ENCODE measurements around the gene PRTFDC1. TPM values are rescaled to one million over a fixed set of nuclear protein-coding genes. Genes with fewer than 3 reads are reported as not detected.
"Not testable (repeated sequence)": the region's sequence is repeated elsewhere in the genome, so short reads cannot be mapped to it uniquely, and the experiment has no call there.

PRTFDC1 gene
- total RNA-seq, 1 donor from 2014 or later: 0.21 TPM

DNA sequence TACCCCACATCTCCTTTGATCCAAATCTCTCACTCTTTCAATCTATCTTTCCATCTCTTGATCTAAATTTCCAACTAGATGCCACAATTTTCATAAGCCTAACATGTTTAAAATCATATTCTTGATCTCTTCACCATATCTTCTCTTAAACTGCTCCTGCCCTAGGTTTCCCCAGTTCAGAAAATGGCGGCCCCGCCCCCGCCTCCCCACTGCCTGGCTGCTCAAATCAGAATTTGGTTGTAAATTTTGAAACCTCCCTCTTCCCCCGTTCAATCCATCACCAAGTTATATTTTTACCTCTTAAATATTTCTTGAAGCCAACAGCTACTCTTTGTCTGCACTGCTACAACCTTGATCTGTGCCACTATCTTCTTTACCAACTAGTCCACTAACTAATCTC is 27.3 kb upstream of the PRTFDC1 start:
- no peak overlapping the region for H3K27ac Mint-ChIP-seq
- peaks cover 8% of the 10 kb centered on the region for H3K4me1 Mint-ChIP-seq
- intact Hi-C loops (cut with micrococcal nuclease): no loop called here
- no peaks in the 10 kb centered on the region for H3K36me3 Mint-ChIP-seq (ENCODE audit: low read depth)
- H3K4me3 Mint-ChIP-seq: no peak overlapping the region
- peaks cover 15% of the 10 kb centered on the region for H3K9me3 Mint-ChIP-seq
- H3K27me3 Mint-ChIP-seq: peaks cover 13% of the 10 kb centered on the region
- DNase-seq: no peak

DNA sequence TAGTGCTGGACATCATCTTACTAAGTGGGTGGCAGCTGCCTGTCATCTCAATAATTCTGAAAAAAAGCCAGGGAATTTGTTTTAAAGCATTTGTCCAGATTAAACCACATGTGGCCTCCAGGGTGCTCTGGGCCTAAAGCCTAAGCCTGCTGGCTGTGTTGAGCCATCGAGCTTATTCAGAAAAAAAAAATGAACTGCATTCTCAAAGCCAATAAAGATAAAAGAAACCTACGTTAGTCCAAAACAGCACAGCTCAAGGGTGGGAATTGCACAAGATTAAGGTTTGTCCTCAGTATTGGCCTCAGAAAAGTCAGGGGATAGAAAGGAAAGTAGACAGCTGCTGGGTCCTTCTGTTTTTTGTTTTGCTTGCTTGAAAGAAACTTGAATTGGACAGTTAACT is 22.6 kb upstream of the PRTFDC1 start:
- Mint-ChIP-seq H3K36me3 (ENCODE audit: low read depth) (no peaks in the 10 kb centered on the region), H3K4me1 (no peaks in the 10 kb centered on the region), H3K27ac (no peak overlapping the region), H3K4me3 (no peak overlapping the region), H3K9me3 (peaks cover 2% of the 10 kb centered on the region), H3K27me3 (peaks cover 12% of the 10 kb centered on the region)
- no peak for DNase-seq
- intact Hi-C loops (cut with micrococcal nuclease): no loop called here

DNA sequence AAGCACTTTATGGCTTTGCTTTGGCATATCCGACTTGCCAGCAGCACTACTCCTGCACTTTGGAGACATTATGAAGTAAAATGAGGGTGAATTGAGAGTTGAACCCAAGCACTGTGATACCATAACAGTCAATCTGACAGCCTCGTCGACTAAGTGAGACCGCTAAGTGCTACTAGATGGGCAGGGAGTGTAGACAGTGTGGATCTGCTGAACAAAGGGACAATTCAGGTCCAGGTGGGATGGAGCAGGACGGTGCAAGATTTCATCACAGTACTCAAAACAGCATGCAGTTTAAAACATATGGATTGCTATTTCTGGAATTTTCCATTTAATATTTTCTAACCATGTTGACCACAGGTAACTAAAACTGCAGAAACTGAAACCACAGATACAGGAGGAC is 20.8 kb upstream of the PRTFDC1 start:
- H3K27ac Mint-ChIP-seq: no peak overlapping the region
- intact Hi-C loops (cut with micrococcal nuclease): no loop called here
- no peaks in the 10 kb centered on the region for H3K9me3 Mint-ChIP-seq
- H3K36me3 Mint-ChIP-seq (ENCODE audit: low read depth): no peaks in the 10 kb centered on the region
- no peak overlapping the region for H3K4me3 Mint-ChIP-seq
- no peaks in the 10 kb centered on the region for H3K4me1 Mint-ChIP-seq
- peak; percentile 38 for DNase-seq
- H3K27me3 Mint-ChIP-seq: peaks cover 5% of the 10 kb centered on the region

DNA sequence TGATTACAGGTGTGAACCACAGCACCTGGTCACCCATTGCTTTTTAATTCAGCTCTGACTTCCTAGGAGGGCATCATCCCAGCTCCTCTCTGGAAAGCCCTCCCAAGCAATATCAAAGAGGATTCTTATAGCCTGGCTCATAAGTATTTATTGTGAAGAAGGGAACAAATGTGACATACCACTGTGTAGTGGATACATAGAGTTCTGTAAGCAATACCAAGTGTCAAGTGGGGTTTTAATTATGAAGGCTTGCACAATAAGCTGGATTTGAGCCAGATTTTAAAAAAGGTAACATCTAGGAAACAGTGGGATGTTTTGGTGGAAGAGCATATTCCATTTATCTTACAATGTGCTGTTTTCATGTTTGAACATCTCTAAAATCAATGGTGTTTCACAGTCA is 19.0 kb upstream of the PRTFDC1 start:
- H3K27ac Mint-ChIP-seq: no peak overlapping the region
- DNase-seq: no peak
- no peaks in the 10 kb centered on the region for H3K4me1 Mint-ChIP-seq
- H3K4me3 Mint-ChIP-seq: no peak overlapping the region
- intact Hi-C loops (cut with micrococcal nuclease): no loop called here
- no peaks in the 10 kb centered on the region for H3K36me3 Mint-ChIP-seq (ENCODE audit: low read depth)
- peaks cover 3% of the 10 kb centered on the region for H3K27me3 Mint-ChIP-seq
- peaks cover 4% of the 10 kb centered on the region for H3K9me3 Mint-ChIP-seq

DNA sequence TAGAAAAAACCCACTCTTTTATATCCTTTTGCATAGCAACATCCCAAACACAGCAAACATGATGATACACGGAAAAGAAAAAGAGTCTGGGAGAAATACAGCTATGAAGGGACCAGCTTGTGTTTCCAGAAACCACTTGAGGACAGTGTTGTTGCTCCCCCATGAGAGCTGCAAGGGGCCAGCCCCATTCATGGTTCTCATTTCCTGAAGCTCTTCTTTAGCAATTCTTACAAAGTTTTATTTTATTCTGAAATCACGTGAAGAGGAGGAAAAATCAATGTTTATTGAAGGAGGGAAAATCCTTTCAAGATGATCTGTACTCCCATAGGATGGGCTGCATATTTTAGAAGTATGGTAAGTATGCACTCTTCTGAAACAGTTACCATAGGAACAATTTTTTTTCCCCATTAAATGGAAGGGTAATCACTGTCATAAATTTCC is 17.5 kb upstream of the PRTFDC1 start:
- DNase-seq: no peak
- H3K36me3 Mint-ChIP-seq (ENCODE audit: low read depth): no peaks in the 10 kb centered on the region
- no peak overlapping the region for H3K27ac Mint-ChIP-seq
- H3K9me3 Mint-ChIP-seq: peaks cover 4% of the 10 kb centered on the region
- intact Hi-C loops (cut with micrococcal nuclease): no loop called here
- no peak overlapping the region for H3K4me3 Mint-ChIP-seq
- no peaks in the 10 kb centered on the region for H3K4me1 Mint-ChIP-seq
- H3K27me3 Mint-ChIP-seq: no peaks in the 10 kb centered on the region

DNA sequence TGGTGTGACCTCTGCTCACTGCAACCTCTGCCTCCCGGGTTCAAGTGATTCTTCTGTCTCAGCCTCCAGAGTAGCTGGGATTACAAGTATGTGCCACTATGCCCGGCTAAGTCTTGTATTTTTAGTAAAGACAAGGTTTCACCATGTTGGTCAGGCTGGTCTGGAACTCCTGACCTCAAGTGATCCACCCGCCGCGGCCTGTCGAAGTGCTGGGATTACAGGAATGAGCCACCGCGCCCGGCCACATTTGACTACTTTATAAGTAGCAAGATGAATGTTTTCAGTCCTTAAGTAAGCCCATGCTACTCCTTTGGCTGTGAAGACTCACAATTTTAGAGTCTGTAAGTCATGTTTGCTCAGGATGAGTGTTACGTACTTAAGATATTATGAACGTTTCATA is 16.5 kb upstream of the PRTFDC1 start:
- not testable (repeated sequence) for H3K9me3 Mint-ChIP-seq, H3K27ac Mint-ChIP-seq, H3K4me3 Mint-ChIP-seq

DNA sequence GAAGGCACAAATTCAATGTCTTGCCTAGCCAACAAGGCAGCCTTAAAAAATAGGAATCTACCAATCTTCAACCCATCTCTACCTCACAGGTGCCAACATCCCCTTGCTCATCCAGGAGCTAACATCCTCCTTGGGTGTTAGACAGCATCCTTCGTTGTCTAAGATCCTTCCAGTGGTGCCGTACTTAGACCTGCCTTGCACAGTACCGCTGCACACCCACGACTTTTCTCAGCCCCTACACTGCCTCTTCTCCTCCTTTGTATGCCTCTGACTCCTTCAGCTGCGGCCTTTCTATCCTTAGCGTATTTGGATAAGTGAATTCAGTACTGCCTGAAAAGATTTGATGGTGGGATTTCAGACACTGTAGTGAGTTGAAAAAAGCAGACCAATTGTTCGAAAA is 15.9 kb upstream of the PRTFDC1 start:
- intact Hi-C loops (cut with micrococcal nuclease): no loop called here
- no peak overlapping the region for H3K27ac Mint-ChIP-seq
- peaks cover 4% of the 10 kb centered on the region for H3K9me3 Mint-ChIP-seq
- H3K27me3 Mint-ChIP-seq: no peaks in the 10 kb centered on the region
- no peak overlapping the region for H3K4me3 Mint-ChIP-seq
- H3K36me3 Mint-ChIP-seq (ENCODE audit: low read depth): no peaks in the 10 kb centered on the region
- no peak for DNase-seq
- H3K4me1 Mint-ChIP-seq: no peaks in the 10 kb centered on the region

More for the DNA sequence above, 16.5 kb upstream of the PRTFDC1 start:
- H3K27me3 Mint-ChIP-seq; H3K4me1 Mint-ChIP-seq; H3K36me3 Mint-ChIP-seq (ENCODE audit: low read depth); DNase-seq; intact Hi-C loops (cut with micrococcal nuclease): not testable (repeated sequence)

DNA sequence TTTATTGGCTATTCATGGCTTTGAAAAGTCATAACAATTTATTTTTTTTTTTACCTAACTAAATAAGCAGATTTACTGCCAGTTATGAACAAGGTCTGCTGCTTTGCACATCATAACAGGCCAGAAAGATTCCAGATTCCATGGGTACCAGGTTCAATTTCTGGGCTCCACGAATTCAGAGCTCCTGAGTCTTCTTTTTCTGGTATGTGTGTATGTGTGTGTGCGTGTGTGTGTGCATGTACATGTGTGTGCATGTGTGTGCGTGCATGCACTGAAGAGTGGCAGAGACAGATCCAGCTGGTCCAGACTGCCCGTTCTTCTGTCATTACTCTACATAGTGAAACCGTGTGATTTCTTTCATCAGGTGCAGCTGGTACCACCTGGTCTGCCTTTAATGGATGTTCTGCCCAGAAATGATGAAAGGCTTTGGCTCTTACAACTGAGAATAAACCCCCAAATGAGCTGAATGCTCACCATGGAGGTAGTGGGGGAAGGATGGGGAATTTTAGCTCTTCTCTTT is 14.6 kb upstream of the PRTFDC1 start:
- Mint-ChIP-seq H3K36me3 (ENCODE audit: low read depth) (no peaks in the 10 kb centered on the region), H3K27ac (no peak overlapping the region), H3K4me1 (peaks cover 2% of the 10 kb centered on the region), H3K9me3 (peaks cover 4% of the 10 kb centered on the region), H3K27me3 (peaks cover 2% of the 10 kb centered on the region), H3K4me3 (no peak overlapping the region)
- intact Hi-C loops (cut with micrococcal nuclease): no loop called here
- DNase-seq: no peak

DNA sequence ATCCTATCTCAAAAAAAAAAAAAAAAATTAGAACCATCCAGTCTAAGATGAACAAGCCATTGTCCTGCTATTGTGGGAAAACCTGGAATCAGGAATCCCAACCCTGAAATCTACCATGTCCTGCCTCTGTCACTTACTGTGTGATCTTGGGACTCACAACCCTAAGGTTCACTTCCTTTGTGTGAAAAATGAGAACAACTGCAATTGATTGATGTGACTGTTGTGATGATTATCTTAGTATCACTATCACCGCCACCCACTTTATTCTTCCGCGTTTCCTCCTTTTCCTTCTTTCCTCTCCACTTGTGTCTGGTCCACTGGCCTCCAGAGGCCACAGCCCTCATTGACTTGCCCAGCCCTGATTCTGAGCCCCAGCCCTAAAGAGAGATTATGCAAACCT is 12.6 kb upstream of the PRTFDC1 start:
- Mint-ChIP-seq H3K9me3 (peaks cover 4% of the 10 kb centered on the region), H3K27me3 (peaks cover 4% of the 10 kb centered on the region), H3K4me3 (no peak overlapping the region), H3K4me1 (peaks cover 2% of the 10 kb centered on the region), H3K36me3 (ENCODE audit: low read depth) (no peaks in the 10 kb centered on the region), H3K27ac (no peak overlapping the region)
- intact Hi-C loops (cut with micrococcal nuclease): no loop called here
- DNase-seq: no peak

DNA sequence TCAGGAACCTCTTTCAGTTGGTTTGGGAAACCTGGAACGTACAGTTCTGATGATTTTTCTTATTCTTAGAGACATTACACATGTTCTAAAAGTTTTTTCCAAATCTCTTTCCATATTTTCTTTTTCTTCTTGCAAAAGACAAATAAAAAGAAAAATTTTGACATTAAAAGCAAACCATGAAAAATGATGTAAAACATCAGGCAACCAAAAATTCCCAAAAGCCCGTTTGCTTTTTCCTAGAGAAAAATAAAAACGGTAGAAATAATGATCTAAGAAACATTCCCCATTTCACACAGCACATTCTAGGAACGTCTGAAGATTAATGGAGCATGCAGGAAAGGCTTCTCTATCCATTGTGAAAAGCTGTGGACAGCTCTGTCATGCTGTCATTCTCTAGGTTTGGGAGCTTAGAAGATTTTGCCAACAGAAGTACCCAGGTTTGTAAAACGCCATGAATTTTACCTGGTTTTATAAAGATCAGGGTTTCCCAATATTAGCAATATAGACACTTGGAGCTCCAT is 11.2 kb upstream of the PRTFDC1 start:
- Mint-ChIP-seq H3K4me3 (no peak overlapping the region), H3K36me3 (ENCODE audit: low read depth) (no peaks in the 10 kb centered on the region), H3K9me3 (peaks cover 4% of the 10 kb centered on the region), H3K27me3 (peaks cover 8% of the 10 kb centered on the region), H3K4me1 (peaks cover 2% of the 10 kb centered on the region), H3K27ac (no peak overlapping the region)
- no peak for DNase-seq
- intact Hi-C loops (cut with micrococcal nuclease): no loop called here

DNA sequence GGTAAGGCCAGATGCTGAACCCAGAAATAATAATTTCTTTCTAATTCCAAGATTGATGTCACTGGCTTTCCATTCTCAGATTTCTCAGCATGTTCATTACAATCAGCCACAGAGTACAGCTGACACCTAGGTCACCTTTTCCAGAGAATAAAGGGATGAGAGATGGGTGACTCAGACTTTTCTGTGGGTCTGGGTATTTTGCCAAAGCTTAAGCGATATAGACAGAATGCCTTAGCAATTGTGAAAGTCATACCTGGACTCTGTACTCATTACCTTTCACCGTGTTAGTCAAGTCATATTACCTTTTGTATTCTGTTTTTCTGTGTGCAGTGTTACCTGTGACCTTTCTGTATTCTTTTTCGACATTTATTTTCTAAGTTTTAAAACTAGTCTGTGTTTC is 10.6 kb upstream of the PRTFDC1 start:
- intact Hi-C loops (cut with micrococcal nuclease): no loop called here
- no peak for DNase-seq
- peaks cover 4% of the 10 kb centered on the region for H3K9me3 Mint-ChIP-seq

DNA sequence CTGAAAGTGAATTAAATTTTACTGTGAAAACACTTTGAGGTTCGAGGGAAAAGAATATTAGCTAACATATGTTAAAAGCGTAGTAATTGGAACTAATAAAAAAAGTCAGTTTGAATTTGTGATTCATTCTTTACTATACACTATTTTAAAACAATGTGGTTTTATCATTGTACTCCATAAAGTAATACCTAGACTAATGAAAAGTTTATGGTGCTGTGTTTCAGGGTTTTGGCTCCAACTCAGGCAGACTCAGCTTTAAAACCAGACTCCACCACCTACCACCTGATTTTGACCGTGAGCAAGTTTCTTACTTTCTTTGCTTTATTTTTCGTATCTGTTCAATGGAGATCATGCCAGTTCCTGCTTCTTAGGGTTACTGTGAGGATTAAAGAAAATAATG is 9.2 kb upstream of the PRTFDC1 start:
- intact Hi-C loops (cut with micrococcal nuclease): no loop called here
- H3K27me3 Mint-ChIP-seq: peaks cover 9% of the 10 kb centered on the region
- H3K9me3 Mint-ChIP-seq: no peaks in the 10 kb centered on the region
- no peak for DNase-seq
- no peaks in the 10 kb centered on the region for H3K36me3 Mint-ChIP-seq (ENCODE audit: low read depth)
- no peak overlapping the region for H3K27ac Mint-ChIP-seq
- H3K4me3 Mint-ChIP-seq: no peak overlapping the region
- peaks cover 2% of the 10 kb centered on the region for H3K4me1 Mint-ChIP-seq

More for the DNA sequence above, 10.6 kb upstream of the PRTFDC1 start:
- Mint-ChIP-seq H3K27me3 (peaks cover 9% of the 10 kb centered on the region), H3K4me1 (peaks cover 2% of the 10 kb centered on the region), H3K4me3 (no peak overlapping the region), H3K27ac (no peak overlapping the region), H3K36me3 (ENCODE audit: low read depth) (no peaks in the 10 kb centered on the region)

DNA sequence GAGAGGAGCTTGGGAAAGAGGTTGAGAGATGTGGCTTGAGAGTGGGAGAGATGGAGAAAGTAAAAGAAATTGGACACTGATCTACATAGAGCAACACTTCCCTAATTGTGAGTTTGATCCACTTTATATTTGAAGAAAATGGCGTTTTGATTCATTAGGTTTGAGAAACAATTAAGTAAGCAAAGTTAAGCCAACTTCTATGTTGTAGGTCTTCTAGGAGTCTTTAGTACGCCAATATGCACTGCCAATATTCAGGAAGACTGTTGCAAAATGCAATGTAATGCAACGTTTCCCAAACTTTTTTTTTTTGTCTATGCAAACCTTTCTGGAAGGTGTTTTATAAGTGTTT is 7.0 kb upstream of the PRTFDC1 start:
- DNase-seq: no peak
- intact Hi-C loops (cut with micrococcal nuclease): loop anchor here (10.0 kb wide), 1 partner anchor 105 kb away; no protein-coding TSS in a partner anchor
- H3K27ac Mint-ChIP-seq: no peak overlapping the region
- no peaks in the 10 kb centered on the region for H3K36me3 Mint-ChIP-seq (ENCODE audit: low read depth)
- H3K4me3 Mint-ChIP-seq: no peak overlapping the region
- peaks cover 9% of the 10 kb centered on the region for H3K27me3 Mint-ChIP-seq
- no peaks in the 10 kb centered on the region for H3K9me3 Mint-ChIP-seq
- peaks cover 2% of the 10 kb centered on the region for H3K4me1 Mint-ChIP-seq

DNA sequence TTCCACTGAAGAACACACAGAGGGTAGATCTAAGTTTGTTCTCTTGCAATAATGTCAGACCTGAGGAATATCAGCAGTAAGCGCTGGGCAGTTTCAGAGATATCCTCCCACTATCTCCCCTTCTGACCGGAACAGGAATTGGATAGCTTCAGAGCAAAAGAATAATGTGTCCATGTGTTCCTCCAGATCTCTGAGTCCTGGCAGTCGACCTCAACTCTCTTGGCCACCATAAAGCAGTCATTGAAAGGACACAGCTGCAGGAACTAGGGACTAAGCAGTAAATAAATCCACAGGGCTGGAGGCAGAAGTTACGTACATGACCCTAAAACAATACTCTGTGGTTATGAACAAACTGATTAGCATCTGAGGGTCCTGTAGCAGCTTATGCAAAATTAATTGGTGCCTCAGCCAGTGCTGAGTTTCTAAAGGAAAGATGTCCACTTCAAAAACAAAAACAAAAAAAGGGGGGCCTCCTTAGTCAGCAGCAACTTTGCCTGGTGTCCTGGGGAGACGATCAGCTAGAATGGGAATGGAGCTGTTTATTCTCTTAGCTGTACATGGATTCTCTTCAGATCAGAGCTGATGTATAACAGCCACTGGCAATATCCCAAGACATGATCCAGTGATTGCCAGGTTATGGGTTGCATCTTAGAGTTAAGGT is 6.4 kb upstream of the PRTFDC1 start:
- Mint-ChIP-seq H3K9me3 (no peaks in the 10 kb centered on the region), H3K27me3 (peaks cover 9% of the 10 kb centered on the region), H3K4me1 (peaks cover 2% of the 10 kb centered on the region), H3K27ac (no peak overlapping the region), H3K4me3 (no peak overlapping the region), H3K36me3 (ENCODE audit: low read depth) (no peaks in the 10 kb centered on the region)
- intact Hi-C loops (cut with micrococcal nuclease): loop anchor here (10.0 kb wide), 1 partner anchor 106 kb away; no protein-coding TSS in a partner anchor
- no peak for DNase-seq
